DND-41 (cell line): Measurements from ENCODE around the gene CASQ1.

Experiments
- ATAC-seq: fragments of 200-7000 bp; cut with Tn5 transposase; 3 replicates; pipeline ENCODE4 v1.9.1; 2021; ENCODE audit warnings: low read depth; ENCODE audit not compliant: insufficient read depth
- DNase-seq: peaks from one replicate; pipeline ENCODE4 v3.0.0-alpha.2; 2020
- H2AFZ ChIP-seq: 2 replicates; pipeline ENCODE4 v1.6.0; 2012; ENCODE audit warnings: low read depth, low read length
- H3K27ac ChIP-seq: 2 replicates; pipeline ENCODE4 v1.5.1; 2012; ENCODE audit warnings: low read length, inconsistent platforms
- H3K27me3 ChIP-seq: fragments of 200-600 bp; sonication (generic); 2 replicates; pipeline ENCODE4 v1.6.0; 2012; ENCODE audit warnings: low read length, mild to moderate bottlenecking, inconsistent platforms; ENCODE audit not compliant: insufficient read depth, poor library complexity
- H3K36me3 ChIP-seq: 2 replicates; pipeline ENCODE4 v1.5.1; 2012; ENCODE audit warnings: low read length, inconsistent platforms; ENCODE audit not compliant: insufficient read depth
- H3K4me1 ChIP-seq: 2 replicates; pipeline ENCODE4 v1.5.1; 2012; ENCODE audit warnings: mild to moderate bottlenecking, low read length; ENCODE audit not compliant: insufficient read depth
- H3K4me2 ChIP-seq: 2 replicates; pipeline ENCODE4 v1.6.0; 2012; ENCODE audit warnings: mild to moderate bottlenecking, moderate library complexity, low read length, inconsistent platforms; ENCODE audit not compliant: insufficient read depth
- H3K4me3 ChIP-seq, 2 experiments: fragments of 200-600 bp in 1 of 2; shearing (Covaris generic) in 1 of 2; 2 replicates each; pipeline ENCODE4 v1.5.1; 2012 to 2016; ENCODE audit warnings: inconsistent platforms in 2 of 2, low read length in 2 of 2, mild to moderate bottlenecking in 2 of 2, low read depth in 1 of 2, moderate library complexity in 1 of 2
- H3K79me2 ChIP-seq: 2 replicates; pipeline ENCODE4 v1.6.0; 2012; ENCODE audit warnings: low read length, inconsistent platforms; ENCODE audit not compliant: insufficient read depth
- H3K9ac ChIP-seq: 2 replicates; pipeline ENCODE4 v1.6.0; 2012; ENCODE audit warnings: low read depth, mild to moderate bottlenecking, inconsistent platforms, low read length, moderate library complexity
- H3K9me3 ChIP-seq: 2 replicates; pipeline ENCODE4 v1.5.1; 2012; ENCODE audit warnings: low read length, moderate library complexity, mild to moderate bottlenecking, inconsistent platforms; ENCODE audit not compliant: insufficient read depth, severe bottlenecking
- H4K20me1 ChIP-seq: 2 replicates; pipeline ENCODE4 v1.6.0; 2012; ENCODE audit warnings: low read length; ENCODE audit not compliant: insufficient read depth
- EZH2 ChIP-seq: IDR thresholded peaks from 3 replicates; pipeline ENCODE4 v1.6.1; 2012; ENCODE audit warnings: borderline replicate concordance, low read depth, mild to moderate bottlenecking, moderate library complexity, low read length, inconsistent platforms; ENCODE audit not compliant: severe bottlenecking
- TF ChIP-seq, protein P1 (sequence below): IDR thresholded peaks from 2 replicates; pipeline ENCODE4 v1.5.1; 2012; ENCODE audit warnings: borderline replicate concordance, low read length, moderate library complexity, mild to moderate bottlenecking; ENCODE audit not compliant: poor library complexity, severe bottlenecking; ENCODE audit errors: extremely low read depth

The CASQ1 gene

DNA sequence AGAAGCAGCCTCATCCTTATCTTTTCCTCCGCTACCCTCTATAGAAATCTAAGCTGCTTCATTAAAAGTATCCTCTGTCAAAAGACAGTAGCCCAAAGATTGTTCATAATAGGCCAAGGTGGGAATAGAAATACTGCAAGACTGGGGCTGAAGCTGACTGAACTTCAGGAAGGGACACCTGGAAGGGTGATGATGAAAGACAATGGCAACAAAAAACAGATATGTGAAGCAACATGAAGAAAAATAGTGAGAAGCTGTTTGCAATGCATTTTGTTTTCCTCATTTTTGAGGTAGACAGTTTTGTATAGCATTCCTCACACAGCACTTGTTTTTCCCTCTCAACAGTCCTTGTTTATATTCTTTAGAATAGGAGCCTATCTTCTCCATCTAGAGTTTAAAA, 55.1 kb downstream of the CASQ1 start:
- no peaks in the 10 kb centered on the region for H3K9me3 ChIP-seq
- H3K4me2 ChIP-seq: no peak overlapping the region
- peaks cover 46% of the 10 kb centered on the region for H3K36me3 ChIP-seq
- DNase-seq: no peak
- peaks cover 67% of the 10 kb centered on the region for H3K79me2 ChIP-seq
- no peak overlapping the region for H3K4me3 ChIP-seq
- no peaks in the 10 kb centered on the region; the same call in 1 of the 2 replicates for H3K4me1 ChIP-seq
- no peak overlapping the region for H2AFZ ChIP-seq
- TF ChIP-seq, protein P1, sequence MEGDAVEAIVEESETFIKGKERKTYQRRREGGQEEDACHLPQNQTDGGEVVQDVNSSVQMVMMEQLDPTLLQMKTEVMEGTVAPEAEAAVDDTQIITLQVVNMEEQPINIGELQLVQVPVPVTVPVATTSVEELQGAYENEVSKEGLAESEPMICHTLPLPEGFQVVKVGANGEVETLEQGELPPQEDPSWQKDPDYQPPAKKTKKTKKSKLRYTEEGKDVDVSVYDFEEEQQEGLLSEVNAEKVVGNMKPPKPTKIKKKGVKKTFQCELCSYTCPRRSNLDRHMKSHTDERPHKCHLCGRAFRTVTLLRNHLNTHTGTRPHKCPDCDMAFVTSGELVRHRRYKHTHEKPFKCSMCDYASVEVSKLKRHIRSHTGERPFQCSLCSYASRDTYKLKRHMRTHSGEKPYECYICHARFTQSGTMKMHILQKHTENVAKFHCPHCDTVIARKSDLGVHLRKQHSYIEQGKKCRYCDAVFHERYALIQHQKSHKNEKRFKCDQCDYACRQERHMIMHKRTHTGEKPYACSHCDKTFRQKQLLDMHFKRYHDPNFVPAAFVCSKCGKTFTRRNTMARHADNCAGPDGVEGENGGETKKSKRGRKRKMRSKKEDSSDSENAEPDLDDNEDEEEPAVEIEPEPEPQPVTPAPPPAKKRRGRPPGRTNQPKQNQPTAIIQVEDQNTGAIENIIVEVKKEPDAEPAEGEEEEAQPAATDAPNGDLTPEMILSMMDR: no peak
- TF ChIP-seq EZH2: no peak
- peaks cover 13% of the 10 kb centered on the region for H4K20me1 ChIP-seq
- no peak overlapping the region for H3K9ac ChIP-seq
- ATAC-seq: no peak
- H3K27me3 ChIP-seq: no peaks in the 10 kb centered on the region
- H3K27ac ChIP-seq: no peak overlapping the region

DNA sequence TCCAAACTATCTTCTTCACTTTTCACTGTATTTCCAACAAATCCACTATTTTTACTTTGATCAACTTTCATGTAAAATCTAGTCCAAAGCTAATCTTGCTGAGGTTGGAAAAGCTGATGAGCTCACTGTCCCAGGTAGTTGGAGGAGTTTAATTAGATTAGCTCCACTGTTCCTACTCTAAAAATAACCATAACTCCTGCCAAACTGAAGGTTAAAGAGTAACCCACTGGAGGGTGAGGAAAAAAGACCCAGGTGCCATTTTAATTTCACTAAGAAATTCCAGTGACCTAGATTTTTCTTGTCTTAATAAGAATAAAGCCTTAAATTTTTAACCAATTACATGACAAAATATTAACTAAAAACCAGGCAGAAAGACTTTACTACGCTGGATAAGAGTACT, 56.7 kb downstream of the CASQ1 start:
- H3K4me3 ChIP-seq: no peak overlapping the region
- H3K9me3 ChIP-seq: no peaks in the 10 kb centered on the region
- no peak overlapping the region for H2AFZ ChIP-seq
- H3K4me2 ChIP-seq: no peak overlapping the region
- H3K9ac ChIP-seq: no peak overlapping the region
- H3K27me3 ChIP-seq: no peaks in the 10 kb centered on the region
- peaks cover 77% of the 10 kb centered on the region for H3K79me2 ChIP-seq
- no peak for TF ChIP-seq EZH2
- TF ChIP-seq, protein P1: no peak
- peaks cover 20% of the 10 kb centered on the region for H4K20me1 ChIP-seq
- no peaks in the 10 kb centered on the region; the same call in 1 of the 2 replicates for H3K4me1 ChIP-seq
- DNase-seq (no peak), ATAC-seq (no peak)
- peaks cover 49% of the 10 kb centered on the region for H3K36me3 ChIP-seq
- H3K27ac ChIP-seq: no peak overlapping the region

DNA sequence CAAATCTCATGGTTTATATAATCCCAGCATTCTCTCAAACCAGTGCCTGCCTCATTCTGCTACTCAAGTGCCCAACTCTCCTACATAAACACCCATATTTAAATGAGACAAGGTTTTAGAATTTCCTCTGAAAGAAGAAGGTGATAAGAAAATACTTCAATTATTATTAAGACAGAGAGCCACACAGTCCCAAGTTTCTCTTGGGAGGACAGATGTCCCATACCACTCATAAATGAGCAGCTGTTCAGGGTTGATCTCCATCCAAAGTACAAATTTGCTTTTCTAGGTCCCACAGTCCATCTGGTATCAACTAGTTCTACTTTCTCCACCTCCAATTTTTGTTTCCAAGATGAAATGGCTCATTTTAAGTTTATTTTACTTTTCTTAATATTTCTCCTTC, 60.6 kb downstream of the CASQ1 start:
- Histone ChIP-seq H3K4me2 (no peak overlapping the region), H3K9me3 (no peaks in the 10 kb centered on the region), H3K27me3 (no peaks in the 10 kb centered on the region), H4K20me1 (peaks cover 12% of the 10 kb centered on the region; the same call in 1 of the 2 replicates), H3K27ac (no peak overlapping the region), H3K79me2 (peaks cover 94% of the 10 kb centered on the region), H3K4me3 (no peak overlapping the region), H3K4me1 (no peaks in the 10 kb centered on the region), H3K36me3 (peaks cover 45% of the 10 kb centered on the region), H3K9ac (no peak overlapping the region), H2AFZ (no peak overlapping the region)
- ATAC-seq: no peak
- DNase-seq: no peak
- no peak for TF ChIP-seq EZH2
